Measurements from ENCODE around the gene CEP43. TPM values are rescaled to one million over a fixed set of nuclear protein-coding genes. Genes with fewer than 3 reads are reported as not detected.
A peak's percentile ranks its signal among the peaks of the same experiment; 100 is the strongest.
"Not testable (repeated sequence)": the region's sequence is repeated elsewhere in the genome, so short reads cannot be mapped to it uniquely, and the experiment has no call there.

CEP43 gene
- total RNA-seq, 1 experiment from 2014 or later: 35.4 TPM

DNA sequence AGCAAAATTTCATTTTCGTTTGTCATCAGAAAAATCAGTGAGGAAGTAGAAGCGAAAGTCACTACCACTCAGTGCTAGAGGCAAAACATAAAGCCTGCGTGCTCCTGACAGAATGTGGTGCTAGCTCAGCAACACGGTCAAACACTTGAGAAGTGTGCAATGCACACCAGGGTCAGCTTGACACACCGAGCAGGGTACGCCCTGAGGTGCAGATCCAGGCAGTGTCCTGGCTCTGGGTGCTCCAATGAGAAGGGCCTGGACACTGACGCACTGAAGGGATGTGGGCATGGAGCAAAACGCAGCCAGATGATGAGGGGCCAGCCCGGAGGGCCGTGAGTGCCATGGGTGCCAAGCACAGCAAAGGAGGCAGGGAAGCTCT lies 48.8 kb upstream of the CEP43 start:
- ChIA-PET POLR2A (no interaction called here), CTCF (interaction anchor here (2.3 kb wide), 1 partner anchor 175 kb away, joined by 13 read pairs; no protein-coding TSS in a partner anchor)
- in situ Hi-C loops (cut with HindIII; ENCODE audit: low pct_unique_long_range_greater_than_20kb, low sequenced_read_pairs) (no loop called here), intact Hi-C loops (cut with micrococcal nuclease; ENCODE audit: unreplicated experiment) (no loop called here)
- no peak for ATAC-seq
- H3K9me3 ChIP-seq (ENCODE audit: control insufficient read depth, insufficient read depth, low read depth, low read length): no peaks in the 10 kb centered on the region
- no TSS peak for BruUV-seq (replicated peaks)
- no peaks in the 10 kb centered on the region for H3K27me3 ChIP-seq (ENCODE audit: control insufficient read depth, insufficient read depth, low read length)
- no peak overlapping the region for H3K27ac ChIP-seq (ENCODE audit: low read length)
- DNase-seq (ENCODE audit: low read depth, low spot score): no peak
- TF ChIP-seq POLR2AphosphoS5 (IDR thresholded peaks at IDR 0.05; ENCODE audit: low read depth, low read length) (no peak), TCF7L2 (IDR thresholded peaks at IDR 0.05; ENCODE audit: low read depth, low read length) (no peak), SIN3A (IDR thresholded peaks at IDR 0.05; ENCODE audit: borderline replicate concordance, insufficient read depth, low read depth, low read length) (no peak)
- TF ChIP-seq, protein P1, sequence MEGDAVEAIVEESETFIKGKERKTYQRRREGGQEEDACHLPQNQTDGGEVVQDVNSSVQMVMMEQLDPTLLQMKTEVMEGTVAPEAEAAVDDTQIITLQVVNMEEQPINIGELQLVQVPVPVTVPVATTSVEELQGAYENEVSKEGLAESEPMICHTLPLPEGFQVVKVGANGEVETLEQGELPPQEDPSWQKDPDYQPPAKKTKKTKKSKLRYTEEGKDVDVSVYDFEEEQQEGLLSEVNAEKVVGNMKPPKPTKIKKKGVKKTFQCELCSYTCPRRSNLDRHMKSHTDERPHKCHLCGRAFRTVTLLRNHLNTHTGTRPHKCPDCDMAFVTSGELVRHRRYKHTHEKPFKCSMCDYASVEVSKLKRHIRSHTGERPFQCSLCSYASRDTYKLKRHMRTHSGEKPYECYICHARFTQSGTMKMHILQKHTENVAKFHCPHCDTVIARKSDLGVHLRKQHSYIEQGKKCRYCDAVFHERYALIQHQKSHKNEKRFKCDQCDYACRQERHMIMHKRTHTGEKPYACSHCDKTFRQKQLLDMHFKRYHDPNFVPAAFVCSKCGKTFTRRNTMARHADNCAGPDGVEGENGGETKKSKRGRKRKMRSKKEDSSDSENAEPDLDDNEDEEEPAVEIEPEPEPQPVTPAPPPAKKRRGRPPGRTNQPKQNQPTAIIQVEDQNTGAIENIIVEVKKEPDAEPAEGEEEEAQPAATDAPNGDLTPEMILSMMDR (IDR thresholded peaks at IDR 0.05): no peak
- TF ChIP-seq, protein P2, sequence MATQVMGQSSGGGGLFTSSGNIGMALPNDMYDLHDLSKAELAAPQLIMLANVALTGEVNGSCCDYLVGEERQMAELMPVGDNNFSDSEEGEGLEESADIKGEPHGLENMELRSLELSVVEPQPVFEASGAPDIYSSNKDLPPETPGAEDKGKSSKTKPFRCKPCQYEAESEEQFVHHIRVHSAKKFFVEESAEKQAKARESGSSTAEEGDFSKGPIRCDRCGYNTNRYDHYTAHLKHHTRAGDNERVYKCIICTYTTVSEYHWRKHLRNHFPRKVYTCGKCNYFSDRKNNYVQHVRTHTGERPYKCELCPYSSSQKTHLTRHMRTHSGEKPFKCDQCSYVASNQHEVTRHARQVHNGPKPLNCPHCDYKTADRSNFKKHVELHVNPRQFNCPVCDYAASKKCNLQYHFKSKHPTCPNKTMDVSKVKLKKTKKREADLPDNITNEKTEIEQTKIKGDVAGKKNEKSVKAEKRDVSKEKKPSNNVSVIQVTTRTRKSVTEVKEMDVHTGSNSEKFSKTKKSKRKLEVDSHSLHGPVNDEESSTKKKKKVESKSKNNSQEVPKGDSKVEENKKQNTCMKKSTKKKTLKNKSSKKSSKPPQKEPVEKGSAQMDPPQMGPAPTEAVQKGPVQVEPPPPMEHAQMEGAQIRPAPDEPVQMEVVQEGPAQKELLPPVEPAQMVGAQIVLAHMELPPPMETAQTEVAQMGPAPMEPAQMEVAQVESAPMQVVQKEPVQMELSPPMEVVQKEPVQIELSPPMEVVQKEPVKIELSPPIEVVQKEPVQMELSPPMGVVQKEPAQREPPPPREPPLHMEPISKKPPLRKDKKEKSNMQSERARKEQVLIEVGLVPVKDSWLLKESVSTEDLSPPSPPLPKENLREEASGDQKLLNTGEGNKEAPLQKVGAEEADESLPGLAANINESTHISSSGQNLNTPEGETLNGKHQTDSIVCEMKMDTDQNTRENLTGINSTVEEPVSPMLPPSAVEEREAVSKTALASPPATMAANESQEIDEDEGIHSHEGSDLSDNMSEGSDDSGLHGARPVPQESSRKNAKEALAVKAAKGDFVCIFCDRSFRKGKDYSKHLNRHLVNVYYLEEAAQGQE (IDR thresholded peaks at IDR 0.05; ENCODE audit: insufficient read depth in 1 of 2, low read depth in 2 of 2, low read length in 1 of 2): no peak
- H3K4me1 ChIP-seq (ENCODE audit: control insufficient read depth, insufficient read depth, low read length): no peaks in the 10 kb centered on the region
- H3K36me3 ChIP-seq (ENCODE audit: control insufficient read depth, insufficient read depth, low read length): no peaks in the 10 kb centered on the region
- no peak overlapping the region for H3K4me3 ChIP-seq (ENCODE audit: low read depth in 2 of 2, low read length in 2 of 2)

DNA sequence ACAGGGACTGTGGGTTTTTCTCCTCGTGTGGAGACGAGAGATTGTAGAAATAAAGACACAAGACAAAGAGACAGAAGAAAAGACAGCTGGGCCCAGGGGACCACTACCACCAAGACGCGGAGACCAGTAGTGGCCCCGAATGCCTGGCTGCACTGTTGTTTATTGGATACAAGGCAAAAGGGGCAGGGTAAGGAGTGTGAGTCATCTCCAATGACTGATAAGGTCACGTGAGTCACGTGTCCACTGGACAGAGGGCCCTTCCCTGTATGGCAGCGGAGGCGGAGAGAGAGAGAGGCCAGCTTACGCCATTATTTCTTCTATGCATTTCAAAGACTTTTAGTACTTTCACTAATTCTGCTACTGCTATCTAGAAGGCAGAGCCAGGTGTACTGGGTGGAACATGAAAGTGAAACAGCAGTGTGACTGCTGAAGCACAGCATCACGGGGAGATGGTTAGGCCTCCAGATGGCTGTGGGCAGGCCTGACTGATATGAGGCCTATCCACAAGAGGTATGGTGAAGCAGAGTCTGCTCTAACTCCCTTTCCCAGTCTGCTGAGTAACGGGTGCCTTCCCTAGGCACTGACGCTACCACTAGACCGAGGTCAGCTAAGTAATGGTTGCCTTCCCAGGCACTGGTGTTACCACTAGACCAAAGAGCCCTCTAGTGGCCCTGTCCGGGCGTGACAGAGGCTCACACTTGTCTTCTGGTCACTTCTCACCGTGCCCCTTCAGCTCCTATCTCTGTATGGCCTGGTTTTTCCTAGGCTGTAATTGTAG lies 48.1 kb upstream of the CEP43 start:
- in situ Hi-C loops (cut with HindIII; ENCODE audit: low pct_unique_long_range_greater_than_20kb, low sequenced_read_pairs); H3K27ac ChIP-seq (ENCODE audit: low read length); H3K27me3 ChIP-seq (ENCODE audit: control insufficient read depth, insufficient read depth, low read length); H3K9me3 ChIP-seq (ENCODE audit: control insufficient read depth, insufficient read depth, low read depth, low read length); POLR2A ChIA-PET; H3K36me3 ChIP-seq (ENCODE audit: control insufficient read depth, insufficient read depth, low read length); BruUV-seq (replicated peaks); H3K4me1 ChIP-seq (ENCODE audit: control insufficient read depth, insufficient read depth, low read length): not testable (repeated sequence)
- DNase-seq (ENCODE audit: low read depth, low spot score): peak; percentile 63
- H3K4me3 ChIP-seq (ENCODE audit: low read depth in 2 of 2, low read length in 2 of 2): peak overlapping the region in 1 of 2 experiments; percentile 40; a peak in 2 of 4 replicates
- CTCF ChIA-PET: interaction anchor here (0.6 to 2.3 kb wide), 3 partner anchors 20 to 178 kb away, joined by 4 to 13 read pairs (median 8); no protein-coding TSS in a partner anchor
- TF ChIP-seq, protein P1 (IDR thresholded peaks at IDR 0.05): peak; percentile 95
- intact Hi-C loops (cut with micrococcal nuclease; ENCODE audit: unreplicated experiment): loop anchor here (1.0 kb wide), 1 partner anchor 165 kb away; no protein-coding TSS in a partner anchor
- peak; percentile 85 for ATAC-seq
